SK-N-SH treated with all-trans-retinoic acid at 6 μM for 48 hours (cell line): ENCODE data around the gene CRYAA.

Experiments used
- ATAC-seq: fragments of 200-7000 bp; cut with Tn5 transposase; 3 replicates; pipeline ENCODE4 v1.9.1; 2020; ENCODE audit warnings: mild to moderate bottlenecking, moderate library complexity
- ARNTL ChIP-seq: fragments of 450-650 bp; formaldehyde crosslinking; IDR thresholded peaks from 2 replicates; pipeline ENCODE4 v1.5.0; 2020; ENCODE audit warnings: low read depth, mild to moderate bottlenecking, moderate library complexity, borderline replicate concordance
- BACH2 ChIP-seq: fragments of 250-450 bp; sonication (Bioruptor Pico); IDR thresholded peaks from 2 replicates; pipeline ENCODE4 v1.9.0; 2021; ENCODE audit warnings: mild to moderate bottlenecking, borderline replicate concordance
- CSDC2 ChIP-seq: fragments of 250-450 bp; sonication (Bioruptor Pico); IDR thresholded peaks from 2 replicates; pipeline ENCODE4 v1.5.0; 2020; ENCODE audit warnings: mild to moderate bottlenecking, moderate library complexity
- ISL1 ChIP-seq: fragments of 250-450 bp; sonication (Bioruptor Pico); IDR thresholded peaks from 2 replicates; pipeline ENCODE4 v2.1.2; 2022; ENCODE audit warnings: mild to moderate bottlenecking, moderate library complexity
- OSR1 ChIP-seq: fragments of 250-450 bp; sonication (Bioruptor Pico); IDR thresholded peaks from 2 replicates; pipeline ENCODE4 v1.8.0; 2022; ENCODE audit warnings: moderate library complexity, mild to moderate bottlenecking, inconsistent platforms
- PPARA ChIP-seq: fragments of 250-450 bp; sonication (Bioruptor Pico); IDR thresholded peaks from 2 replicates; pipeline ENCODE4 v1.5.0; 2020; ENCODE audit warnings: mild to moderate bottlenecking, borderline replicate concordance
- RARB ChIP-seq: fragments of 250-450 bp; sonication (Bioruptor Pico); IDR thresholded peaks from 2 replicates; pipeline ENCODE4 v1.8.0; 2021; ENCODE audit warnings: mild to moderate bottlenecking, moderate library complexity
- SNAI2 ChIP-seq: fragments of 250-450 bp; sonication (Bioruptor Pico); IDR thresholded peaks from 2 replicates; pipeline ENCODE4 v1.5.0; 2020; ENCODE audit warnings: mild to moderate bottlenecking, moderate library complexity
- TCF4 ChIP-seq: fragments of 250-450 bp; sonication (Bioruptor Pico); IDR thresholded peaks from 2 replicates; pipeline ENCODE4 v1.8.0; 2021; ENCODE audit warnings: mild to moderate bottlenecking, moderate library complexity, borderline replicate concordance
- TOX ChIP-seq: fragments of 250-450 bp; sonication (Bioruptor Pico); IDR thresholded peaks from 2 replicates; pipeline ENCODE4 v1.8.0; 2021; ENCODE audit warnings: mild to moderate bottlenecking, moderate library complexity, borderline replicate concordance
- ZC3H10 ChIP-seq: fragments of 250-450 bp; sonication (Bioruptor Pico); IDR thresholded peaks from 2 replicates; pipeline ENCODE4 v1.5.1; 2021; ENCODE audit warnings: mild to moderate bottlenecking, moderate library complexity
- ZFP3 ChIP-seq: fragments of 250-450 bp; sonication (Bioruptor Pico); IDR thresholded peaks from 2 replicates; pipeline ENCODE4 v1.5.0; 2020; ENCODE audit warnings: mild to moderate bottlenecking, moderate library complexity
- ZFP30 ChIP-seq: fragments of 450-650 bp; formaldehyde crosslinking; IDR thresholded peaks from 2 replicates; pipeline ENCODE4 v1.5.0; 2022; ENCODE audit warnings: mild to moderate bottlenecking, moderate library complexity
- ZNF565 ChIP-seq: fragments of 450-650 bp; formaldehyde crosslinking; conservative IDR thresholded peaks from 2 replicates; pipeline ENCODE4 v1.5.0; 2020; ENCODE audit warnings: low read depth, mild to moderate bottlenecking, moderate library complexity
- ZNF70 ChIP-seq: fragments of 450-650 bp; formaldehyde crosslinking; IDR thresholded peaks from 2 replicates; pipeline ENCODE4 v1.5.0; 2020; ENCODE audit warnings: mild to moderate bottlenecking, moderate library complexity
- ZNF8 ChIP-seq: fragments of 450-650 bp; formaldehyde crosslinking; IDR thresholded peaks from 2 replicates; pipeline ENCODE4 v1.5.0; 2020; ENCODE audit warnings: mild to moderate bottlenecking, moderate library complexity
- TF ChIP-seq, protein P1 (sequence below): fragments of 250-450 bp; sonication (Bioruptor Pico); IDR thresholded peaks from 2 replicates; pipeline ENCODE4 v1.5.0; 2020; ENCODE audit warnings: mild to moderate bottlenecking, moderate library complexity
- TF ChIP-seq, protein P2 (sequence below): fragments of 250-450 bp; sonication (Bioruptor Pico); IDR thresholded peaks from 2 replicates; pipeline ENCODE4 v1.8.0; 2020; ENCODE audit warnings: mild to moderate bottlenecking, moderate library complexity, borderline replicate concordance
- TF ChIP-seq, protein P3 (sequence below): fragments of 250-450 bp; sonication (Bioruptor Pico); IDR thresholded peaks from 2 replicates; pipeline ENCODE4 v1.8.0; 2021; ENCODE audit warnings: low read depth, mild to moderate bottlenecking, moderate library complexity, borderline replicate concordance
- TF ChIP-seq, protein P4 (sequence below): fragments of 250-450 bp; sonication (Bioruptor Pico); IDR thresholded peaks from 2 replicates; pipeline ENCODE4 v1.5.1; 2021; ENCODE audit warnings: mild to moderate bottlenecking, moderate library complexity
- TF ChIP-seq, protein P5 (sequence below): fragments of 250-450 bp; sonication (Bioruptor Pico); IDR thresholded peaks from 2 replicates; pipeline ENCODE4 v1.5.1; 2020; ENCODE audit warnings: low read depth, mild to moderate bottlenecking, moderate library complexity

Gene CRYAA

DNA sequence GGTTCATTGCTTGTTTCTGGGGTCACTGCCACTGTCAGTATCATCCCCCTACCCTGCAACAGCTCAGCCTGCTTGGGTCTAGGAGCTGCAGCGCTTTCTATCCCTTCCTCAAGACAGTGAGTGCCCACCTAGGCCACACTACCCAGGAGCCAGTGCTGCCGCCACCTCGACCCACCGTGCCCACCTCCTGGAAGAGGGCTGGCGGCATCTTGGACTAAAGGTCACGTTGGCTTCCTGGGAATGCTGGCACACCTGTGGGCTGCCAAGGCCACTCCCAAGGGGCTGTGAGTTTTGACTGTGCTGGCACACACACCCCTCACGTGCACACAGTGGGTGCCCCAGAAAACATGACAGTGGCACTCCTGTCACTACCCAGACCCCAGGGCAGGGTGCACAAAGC, 22.1 kb downstream of the CRYAA start:
- TF ChIP-seq BACH2 (CRISPR knock-in tag) (no peak), SNAI2 (CRISPR knock-in tag) (no peak), ARNTL (CRISPR knock-in tag) (no peak), TOX (CRISPR knock-in tag) (no peak), ZNF565 (CRISPR knock-in tag) (no peak), ZC3H10 (CRISPR knock-in tag) (no peak), CSDC2 (CRISPR knock-in tag) (no peak), ZNF8 (CRISPR knock-in tag) (no peak), PPARA (CRISPR knock-in tag) (no peak)
- TF ChIP-seq, protein P1, sequence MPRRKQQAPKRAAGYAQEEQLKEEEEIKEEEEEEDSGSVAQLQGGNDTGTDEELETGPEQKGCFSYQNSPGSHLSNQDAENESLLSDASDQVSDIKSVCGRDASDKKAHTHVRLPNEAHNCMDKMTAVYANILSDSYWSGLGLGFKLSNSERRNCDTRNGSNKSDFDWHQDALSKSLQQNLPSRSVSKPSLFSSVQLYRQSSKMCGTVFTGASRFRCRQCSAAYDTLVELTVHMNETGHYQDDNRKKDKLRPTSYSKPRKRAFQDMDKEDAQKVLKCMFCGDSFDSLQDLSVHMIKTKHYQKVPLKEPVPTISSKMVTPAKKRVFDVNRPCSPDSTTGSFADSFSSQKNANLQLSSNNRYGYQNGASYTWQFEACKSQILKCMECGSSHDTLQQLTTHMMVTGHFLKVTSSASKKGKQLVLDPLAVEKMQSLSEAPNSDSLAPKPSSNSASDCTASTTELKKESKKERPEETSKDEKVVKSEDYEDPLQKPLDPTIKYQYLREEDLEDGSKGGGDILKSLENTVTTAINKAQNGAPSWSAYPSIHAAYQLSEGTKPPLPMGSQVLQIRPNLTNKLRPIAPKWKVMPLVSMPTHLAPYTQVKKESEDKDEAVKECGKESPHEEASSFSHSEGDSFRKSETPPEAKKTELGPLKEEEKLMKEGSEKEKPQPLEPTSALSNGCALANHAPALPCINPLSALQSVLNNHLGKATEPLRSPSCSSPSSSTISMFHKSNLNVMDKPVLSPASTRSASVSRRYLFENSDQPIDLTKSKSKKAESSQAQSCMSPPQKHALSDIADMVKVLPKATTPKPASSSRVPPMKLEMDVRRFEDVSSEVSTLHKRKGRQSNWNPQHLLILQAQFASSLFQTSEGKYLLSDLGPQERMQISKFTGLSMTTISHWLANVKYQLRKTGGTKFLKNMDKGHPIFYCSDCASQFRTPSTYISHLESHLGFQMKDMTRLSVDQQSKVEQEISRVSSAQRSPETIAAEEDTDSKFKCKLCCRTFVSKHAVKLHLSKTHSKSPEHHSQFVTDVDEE: no peak
- TF ChIP-seq, protein P2, sequence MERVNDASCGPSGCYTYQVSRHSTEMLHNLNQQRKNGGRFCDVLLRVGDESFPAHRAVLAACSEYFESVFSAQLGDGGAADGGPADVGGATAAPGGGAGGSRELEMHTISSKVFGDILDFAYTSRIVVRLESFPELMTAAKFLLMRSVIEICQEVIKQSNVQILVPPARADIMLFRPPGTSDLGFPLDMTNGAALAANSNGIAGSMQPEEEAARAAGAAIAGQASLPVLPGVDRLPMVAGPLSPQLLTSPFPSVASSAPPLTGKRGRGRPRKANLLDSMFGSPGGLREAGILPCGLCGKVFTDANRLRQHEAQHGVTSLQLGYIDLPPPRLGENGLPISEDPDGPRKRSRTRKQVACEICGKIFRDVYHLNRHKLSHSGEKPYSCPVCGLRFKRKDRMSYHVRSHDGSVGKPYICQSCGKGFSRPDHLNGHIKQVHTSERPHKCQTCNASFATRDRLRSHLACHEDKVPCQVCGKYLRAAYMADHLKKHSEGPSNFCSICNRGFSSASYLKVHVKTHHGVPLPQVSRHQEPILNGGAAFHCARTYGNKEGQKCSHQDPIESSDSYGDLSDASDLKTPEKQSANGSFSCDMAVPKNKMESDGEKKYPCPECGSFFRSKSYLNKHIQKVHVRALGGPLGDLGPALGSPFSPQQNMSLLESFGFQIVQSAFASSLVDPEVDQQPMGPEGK (CRISPR knock-in tag): no peak
- TF ChIP-seq, protein P3, sequence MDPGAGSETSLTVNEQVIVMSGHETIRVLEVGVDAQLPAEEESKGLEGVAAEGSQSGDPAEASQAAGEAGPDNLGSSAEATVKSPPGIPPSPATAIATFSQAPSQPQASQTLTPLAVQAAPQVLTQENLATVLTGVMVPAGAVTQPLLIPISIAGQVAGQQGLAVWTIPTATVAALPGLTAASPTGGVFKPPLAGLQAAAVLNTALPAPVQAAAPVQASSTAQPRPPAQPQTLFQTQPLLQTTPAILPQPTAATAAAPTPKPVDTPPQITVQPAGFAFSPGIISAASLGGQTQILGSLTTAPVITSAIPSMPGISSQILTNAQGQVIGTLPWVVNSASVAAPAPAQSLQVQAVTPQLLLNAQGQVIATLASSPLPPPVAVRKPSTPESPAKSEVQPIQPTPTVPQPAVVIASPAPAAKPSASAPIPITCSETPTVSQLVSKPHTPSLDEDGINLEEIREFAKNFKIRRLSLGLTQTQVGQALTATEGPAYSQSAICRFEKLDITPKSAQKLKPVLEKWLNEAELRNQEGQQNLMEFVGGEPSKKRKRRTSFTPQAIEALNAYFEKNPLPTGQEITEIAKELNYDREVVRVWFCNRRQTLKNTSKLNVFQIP (CRISPR knock-in tag): no peak
- TF ChIP-seq, protein P4, sequence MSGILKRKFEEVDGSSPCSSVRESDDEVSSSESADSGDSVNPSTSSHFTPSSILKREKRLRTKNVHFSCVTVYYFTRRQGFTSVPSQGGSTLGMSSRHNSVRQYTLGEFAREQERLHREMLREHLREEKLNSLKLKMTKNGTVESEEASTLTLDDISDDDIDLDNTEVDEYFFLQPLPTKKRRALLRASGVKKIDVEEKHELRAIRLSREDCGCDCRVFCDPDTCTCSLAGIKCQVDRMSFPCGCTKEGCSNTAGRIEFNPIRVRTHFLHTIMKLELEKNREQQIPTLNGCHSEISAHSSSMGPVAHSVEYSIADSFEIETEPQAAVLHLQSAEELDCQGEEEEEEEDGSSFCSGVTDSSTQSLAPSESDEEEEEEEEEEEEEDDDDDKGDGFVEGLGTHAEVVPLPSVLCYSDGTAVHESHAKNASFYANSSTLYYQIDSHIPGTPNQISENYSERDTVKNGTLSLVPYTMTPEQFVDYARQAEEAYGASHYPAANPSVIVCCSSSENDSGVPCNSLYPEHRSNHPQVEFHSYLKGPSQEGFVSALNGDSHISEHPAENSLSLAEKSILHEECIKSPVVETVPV (CRISPR knock-in tag): no peak
- no peak for ATAC-seq

DNA sequence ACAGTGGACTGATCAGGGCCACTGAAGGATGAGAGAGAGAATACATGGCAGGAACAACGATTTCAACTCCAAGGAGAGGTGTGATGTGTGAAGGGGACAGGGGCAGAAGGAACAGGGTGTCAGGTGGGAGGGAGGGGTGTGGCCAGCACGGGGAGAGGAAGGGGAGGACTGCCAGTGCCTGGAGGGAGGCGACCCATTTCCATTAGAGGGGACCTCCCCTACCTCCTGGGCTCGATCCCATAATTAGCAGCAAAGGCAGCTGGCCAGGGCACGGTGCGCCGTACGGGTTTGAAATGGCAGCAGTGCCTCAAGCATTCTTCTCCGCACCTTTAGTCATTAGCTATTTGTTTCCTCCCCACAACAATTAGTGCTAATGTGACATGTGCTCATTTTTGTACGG, 22.7 kb downstream of the CRYAA start:
- no peak for ATAC-seq
- no peak for TF ChIP-seq SNAI2 (CRISPR knock-in tag)
- no peak for TF ChIP-seq ZNF565 (CRISPR knock-in tag)
- TF ChIP-seq, protein P4 (CRISPR knock-in tag): no peak
- no peak for TF ChIP-seq ISL1 (CRISPR knock-in tag)
- no peak for TF ChIP-seq ZNF8 (CRISPR knock-in tag)
- TF ChIP-seq, protein P5, sequence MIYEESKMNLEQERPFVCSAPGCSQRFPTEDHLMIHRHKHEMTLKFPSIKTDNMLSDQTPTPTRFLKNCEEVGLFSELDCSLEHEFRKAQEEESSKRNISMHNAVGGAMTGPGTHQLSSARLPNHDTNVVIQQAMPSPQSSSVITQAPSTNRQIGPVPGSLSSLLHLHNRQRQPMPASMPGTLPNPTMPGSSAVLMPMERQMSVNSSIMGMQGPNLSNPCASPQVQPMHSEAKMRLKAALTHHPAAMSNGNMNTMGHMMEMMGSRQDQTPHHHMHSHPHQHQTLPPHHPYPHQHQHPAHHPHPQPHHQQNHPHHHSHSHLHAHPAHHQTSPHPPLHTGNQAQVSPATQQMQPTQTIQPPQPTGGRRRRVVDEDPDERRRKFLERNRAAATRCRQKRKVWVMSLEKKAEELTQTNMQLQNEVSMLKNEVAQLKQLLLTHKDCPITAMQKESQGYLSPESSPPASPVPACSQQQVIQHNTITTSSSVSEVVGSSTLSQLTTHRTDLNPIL: no peak
- no peak for TF ChIP-seq ZFP30
- no peak for TF ChIP-seq RARB (CRISPR knock-in tag)
- no peak for TF ChIP-seq PPARA (CRISPR knock-in tag)
- TF ChIP-seq OSR1: no peak
- no peak for TF ChIP-seq ZNF70 (CRISPR knock-in tag)
- TF ChIP-seq ZFP3: no peak
- no peak for TF ChIP-seq TCF4 (CRISPR knock-in tag)
- TF ChIP-seq ARNTL (CRISPR knock-in tag): no peak
- TF ChIP-seq, protein P3 (CRISPR knock-in tag): no peak
- no peak for TF ChIP-seq TOX (CRISPR knock-in tag)
- TF ChIP-seq, protein P2 (CRISPR knock-in tag): no peak
- TF ChIP-seq, protein P1: no peak
